Heart right ventricle (tissue), 16 donors: ENCODE results near the gene PTGES. TPM values are rescaled to one million over a fixed set of nuclear protein-coding genes. Genes with fewer than 3 reads are reported as not detected.

Source experiments
- ATAC-seq, 8 donors: fragments of 200-7000 bp; cut with Tn5 transposase; one replicate each; pipeline ENCODE4 v1.9.1; 2020; ENCODE audit warnings: mild to moderate bottlenecking in 8 of 8, moderate library complexity in 8 of 8, moderate number of reproducible peaks in 1 of 8
- DNase-seq, 2 donors: peaks; one replicate each; pipeline ENCODE4 v3.0.0-alpha.2; 2020
- H3K27ac ChIP-seq, 10 donors: fragments of 200-600 bp; sonication (generic) in 2 of 10; one replicate each; pipeline versions ENCODE4 v1.5.0 to v1.8.0; 2020 to 2022; ENCODE audit warnings: mild to moderate bottlenecking in 3 of 10
- H3K27me3 ChIP-seq, 7 donors: fragments of 200-600 bp; one replicate each; pipeline ENCODE4 v1.8.0; 2021 to 2022; ENCODE audit warnings: mild to moderate bottlenecking in 2 of 7
- H3K36me3 ChIP-seq, 9 donors: fragments of 200-600 bp; sonication (generic) in 1 of 9; one replicate each; pipeline versions ENCODE4 v1.5.0 to v1.8.0; 2020 to 2022; ENCODE audit warnings: mild to moderate bottlenecking in 2 of 9
- H3K4me1 ChIP-seq, 9 donors: fragments of 200-600 bp; sonication (generic) in 1 of 9; one replicate each; pipeline versions ENCODE4 v1.5.0 to v1.8.0; 2020 to 2022; ENCODE audit warnings: mild to moderate bottlenecking in 4 of 9
- H3K4me3 ChIP-seq, 10 donors: fragments of 200-600 bp; sonication (generic) in 2 of 10; one replicate each; pipeline versions ENCODE4 v1.5.0 to v1.8.0; 2020 to 2022; ENCODE audit warnings: mild to moderate bottlenecking in 7 of 10, moderate library complexity in 2 of 10
- H3K9me3 ChIP-seq, 11 donors: fragments of 200-600 bp in 10 of 11; sonication (generic) in 2 of 11; one replicate each; pipeline versions ENCODE4 v1.5.0 to v1.8.0; 2013 to 2022; ENCODE audit warnings: mild to moderate bottlenecking in 2 of 11, control low read depth in 1 of 11, moderate library complexity in 1 of 11
- CTCF ChIP-seq, 9 donors: fragments of 200-600 bp; sonication (generic) in 2 of 9; IDR thresholded peaks; one replicate each; pipeline versions ENCODE4 v1.5.0 to v1.8.0; 2021 to 2022; ENCODE audit warnings: antibody characterized with exemption in 9 of 9, mild to moderate bottlenecking in 5 of 9, moderate library complexity in 1 of 9
- WGBS, 2 donors: extraction: QIAGEN DNeasy Blood & Tissue Kit; methylation state at CpG; one replicate each; pipeline ENCODE4 v1.1.7; 2013; ENCODE audit warnings: inconsistent platforms in 1 of 2; 5-methylcytosine and 5-hydroxymethylcytosine counted together
- intact Hi-C, 10 donors: fragments of 100-400 bp; cut with DNase I; formaldehyde crosslinking; loops; one replicate each; pipeline versions ENCODE4 v1.11.1 to v1.14.2; 2022
- polyA plus RNA-seq, 2 donors: library from polyadenylated mRNA; stranded (reverse); fragments of 200-250 nt; gene quantifications; one replicate each; pipeline ENCODE4 v1.2.3, GENCODE V29; 2013
- total RNA-seq, 10 donors: library from RNA; stranded (reverse); fragmentation: NEBNext Ultra II Directional in 3 of 10; extraction: Animal tissue kit (Norgen Biotek cat#: 25700) in 3 of 10; gene quantifications; one replicate each; pipeline versions ENCODE4 v1.2.1 to v1.2.4, GENCODE V29; 2021 to 2023
- donor health status: Arrhythmogenic right ventricular cardiomyopathy.
- donor health status: ischemic (EF 13 %, LVEDD 7.1; RV severe dilation, severe dysfunction).
- donor health status: healthy with polysubstance abuse.
- donor health status: DM: no; HTN: yes; CAD: no.
- donor health status: DM: no; HTN: no; CAD: no.
- donor health status: ischemic (EF 25% LVEDD 6.9; RV normal size, moderate dysfunction).
- donor health status: ischemic (EF 25% LVEDD 5.7; RV mildly dilated, moderate dysfunction).
- donor health status: healthy.
- donor health status: DM: yes; HTN: yes; CAD: no.
- donor health status: Ischemic cardiomyopathy.
- donor health status: ischemic (EF 35%, LVEDD 5.7; RV mildly dilated, moderate dysfunction).
- donor health status: nonischemic (EF 11% LVEDD 7.7; RV severe dilation, severe dysfunction).
- donor health status: DM: yes; HTN: yes; CAD: no.
- donor health status: PGD.
- donor health status: ischemic (EF 29% LVEDD 5.4; RV normal size, mild dysfunction).
- donor health status: nonischemic (EF 23%, LVEDD 6.1; RV moderate dilation, normal function).

Gene PTGES
- total and polyA plus RNA-seq, 12 donors = 0.15 to 5.7 (median 1.5) TPM

- Histone ChIP-seq H3K4me1 (peaks cover 0 to 13% (median 5%) of the 10 kb centered on the region in 9 donors), H3K4me3 (no peak overlapping the region), H3K27ac (no peak overlapping the region), H3K27me3 (peaks cover 0 to 17% (median 5%) of the 10 kb centered on the region in 7 donors), H3K36me3 (no peaks in the 10 kb centered on the region), H3K9me3 (no peaks in the 10 kb centered on the region)
- WGBS, 2 donors = 54 to 68% methylated on average over 6 of the region's 6 CpGs
- DNase-seq (no peak), ATAC-seq (no peak)
- intact Hi-C loops = loop anchor here in 7 of 10 donors (5.0 to 10.0 kb wide), 4 partner anchors 47 to 93 kb away; partner anchors contain the start of gene ASB6 (in 6 of the 7)
- TF ChIP-seq CTCF (IDR thresholded peaks at IDR 0.05) = no peak
Measured at GRCh38 chr9:129735546-129735945, 17.3 kb downstream of the PTGES start.

GRCh38 chr9:129733632-129733953 is 19.2 kb downstream of the PTGES start:
- no peak for TF ChIP-seq CTCF (IDR thresholded peaks at IDR 0.05)
- no peak overlapping the region for H3K27ac ChIP-seq
- no peak for ATAC-seq
- 90 to 93% methylated on average over 2 of the region's 2 CpGs for WGBS, 2 donors
- DNase-seq = no peak
- no peak overlapping the region for H3K4me3 ChIP-seq
- no peaks in the 10 kb centered on the region for H3K9me3 ChIP-seq
- no peaks in the 10 kb centered on the region for H3K36me3 ChIP-seq
- intact Hi-C loops = loop anchor here in 4 of 10 donors (10.0 kb wide), 1 partner anchor 89 kb away; the partner anchor contains the start of gene ASB6 (in 4 of the 4)
- peaks cover 0 to 23% (median 5%) of the 10 kb centered on the region in 7 donors for H3K27me3 ChIP-seq
- H3K4me1 ChIP-seq = peaks cover 0 to 13% (median 5%) of the 10 kb centered on the region in 9 donors

- Histone ChIP-seq H3K36me3 (no peaks in the 10 kb centered on the region), H3K4me3 (no peak overlapping the region), H3K27ac (no peak overlapping the region), H3K4me1 (peaks cover 0 to 12% (median 5%) of the 10 kb centered on the region in 9 donors), H3K9me3 (no peaks in the 10 kb centered on the region), H3K27me3 (peaks cover 0 to 23% (median 5%) of the 10 kb centered on the region in 7 donors)
- WGBS, 2 donors = 87 to 88% methylated on average over 23 of the region's 23 CpGs
- TF ChIP-seq CTCF (IDR thresholded peaks at IDR 0.05) = no peak
- intact Hi-C loops = loop anchor here in 4 of 10 donors (10.0 kb wide), 1 partner anchor 88 kb away; the partner anchor contains the start of gene ASB6 (in 4 of the 4)
- no peak for ATAC-seq
- no peak for DNase-seq
Measured at GRCh38 chr9:129732946-129733631, 19.8 kb downstream of the PTGES start.

DNA sequence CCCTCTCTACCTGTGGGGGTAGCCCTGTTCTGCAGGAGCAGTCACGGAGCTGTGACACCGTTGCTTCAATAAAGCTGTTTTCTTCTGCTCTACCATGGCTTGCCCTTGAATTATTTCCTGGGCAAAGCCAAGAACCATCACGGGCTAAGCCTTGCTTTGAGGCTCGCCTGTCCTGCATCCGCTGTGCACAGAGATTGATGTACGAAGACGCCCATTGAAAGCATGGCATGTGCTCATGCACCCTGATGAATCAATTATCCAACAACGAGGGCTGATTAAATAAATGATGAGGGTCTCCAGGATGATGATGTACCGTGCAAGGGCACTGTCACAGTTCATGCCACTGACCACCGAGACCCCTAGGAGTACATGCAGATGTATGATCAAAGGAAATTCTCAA is 20.7 kb downstream of the PTGES start:
- DNase-seq (no peak), ATAC-seq (no peak)
- Histone ChIP-seq H3K27me3 (peaks cover 0 to 23% (median 5%) of the 10 kb centered on the region in 7 donors), H3K36me3 (no peaks in the 10 kb centered on the region), H3K9me3 (no peaks in the 10 kb centered on the region), H3K4me3 (no peak overlapping the region), H3K4me1 (peaks cover 0 to 4% (median 2%) of the 10 kb centered on the region in 9 donors), H3K27ac (no peak overlapping the region)
- intact Hi-C loops = loop anchor here in 4 of 10 donors (10.0 kb wide), 1 partner anchor 87 kb away; the partner anchor contains the start of gene ASB6 (in 4 of the 4)
- no peak for TF ChIP-seq CTCF (IDR thresholded peaks at IDR 0.05)
- WGBS, 2 donors = 69 to 71% methylated on average over 10 of the region's 10 CpGs
